GM19328 (cell line): Measurements from ENCODE around the gene EGFL7.

Experiments used
- ATAC-seq: cut with Tn5 transposase; IDR thresholded peaks from one replicate; pipeline ENCODE4 v1.9.1; 2021; ENCODE audit warnings: mild to moderate bottlenecking, moderate library complexity; ENCODE audit not compliant: unreplicated experiment

EGFL7 gene

GRCh38 chr9:136643596-136644342, 18.9 kb upstream of the EGFL7 start:
- no peak for ATAC-seq

- no peak for ATAC-seq
Measured at GRCh38 chr9:136644343-136644592, 18.4 kb upstream of the EGFL7 start.

GRCh38 chr9:136644593-136645351, 17.9 kb upstream of the EGFL7 start:
- ATAC-seq: no peak

- no peak for ATAC-seq
Measured at GRCh38 chr9:136645352-136645902, 17.3 kb upstream of the EGFL7 start.

GRCh38 chr9:136645903-136646754, 16.6 kb upstream of the EGFL7 start:
- no peak for ATAC-seq

GRCh38 chr9:136646827-136647711, 15.6 kb upstream of the EGFL7 start:
- no peak for ATAC-seq

GRCh38 chr9:136648751-136649150, 14.0 kb upstream of the EGFL7 start:
- no peak for ATAC-seq

GRCh38 chr9:136650021-136650420, 12.7 kb upstream of the EGFL7 start:
- no peak for ATAC-seq

GRCh38 chr9:136650648-136651047, 12.1 kb upstream of the EGFL7 start:
- ATAC-seq: no peak

GRCh38 chr9:136651860-136652259, 10.9 kb upstream of the EGFL7 start:
- no peak for ATAC-seq

GRCh38 chr9:136653323-136654079, 9.2 kb upstream of the EGFL7 start:
- ATAC-seq: no peak

GRCh38 chr9:136654820-136655535, 7.7 kb upstream of the EGFL7 start:
- ATAC-seq: no peak

- no peak for ATAC-seq
Measured at GRCh38 chr9:136655536-136656182, 7.1 kb upstream of the EGFL7 start.

GRCh38 chr9:136656183-136656738, 6.5 kb upstream of the EGFL7 start:
- no peak for ATAC-seq

- no peak for ATAC-seq
Measured at GRCh38 chr9:136656795-136657611, 5.7 kb upstream of the EGFL7 start.

- ATAC-seq: no peak
Measured at GRCh38 chr9:136657974-136658848, 4.5 kb upstream of the EGFL7 start.
